SK-N-SH (cell line): ENCODE data around the gene IL3. TPM values are rescaled to one million over a fixed set of nuclear protein-coding genes. Genes with fewer than 3 reads are reported as not detected.
"Not testable (repeated sequence)": the region's sequence is repeated elsewhere in the genome, so short reads cannot be mapped to it uniquely, and the experiment has no call there.

Source experiments
- CTCF ChIA-PET: fragments of 300-600, 350-600 bp; formaldehyde crosslinking; extraction: SDS; loops from one replicate; lab custom pipeline; 2021; lab: Yijun Ruan, JAX
- POLR2A ChIA-PET: fragments of 350-600 bp; sonication (Branson Sonifier 250); formaldehyde crosslinking; extraction: SDS; loops from one replicate; lab custom pipeline; 2020; ENCODE audit warnings: antibody characterized with exemption, inconsistent platforms; lab: Yijun Ruan, JAX
- DNase-seq: peaks from one replicate; pipeline ENCODE4 v3.0.0; 2012
- H2AFZ ChIP-seq: fragments of 200-600 bp; sonication (generic); 2 replicates; pipeline ENCODE4 v1.8.1; 2016; ENCODE audit warnings: antibody characterized with exemption, mild to moderate bottlenecking, low read depth
- H3F3A ChIP-seq: fragments of 200-600 bp; sonication (generic); replicated peaks from 2 replicates; pipeline ENCODE3; 2016; ENCODE audit warnings: antibody characterized with exemption, mild to moderate bottlenecking; ENCODE audit not compliant: insufficient read depth
- H3K27ac ChIP-seq, 2 experiments: fragments of 200-500 bp in 1 of 2; fragments of 200-600 bp in 1 of 2; sonication (Bioruptor generic) in 1 of 2; sonication (generic), shearing (Covaris generic) in 1 of 2; 2 replicates each; pipeline versions ENCODE4 v1.5.1 to v1.6.1; 2014 to 2016; ENCODE audit warnings: low read depth in 2 of 2, inconsistent platforms in 1 of 2, low read length in 1 of 2, mild to moderate bottlenecking in 1 of 2, mixed read lengths in 1 of 2
- H3K27me3 ChIP-seq: fragments of 200-600 bp; sonication (generic), shearing (Covaris generic); 2 replicates; pipeline ENCODE4 v1.6.1; 2016; ENCODE audit warnings: mixed run types; ENCODE audit not compliant: insufficient read depth
- H3K36me3 ChIP-seq, 2 experiments: fragments of 200-500 bp in 1 of 2; fragments of 200-600 bp in 1 of 2; sonication (Bioruptor generic) in 1 of 2; sonication (generic) in 1 of 2; replicated peaks in 1 of 2; 2 replicates each; pipeline versions ENCODE3 to v1.5.1; 2014 to 2016; ENCODE audit warnings: low read length in 1 of 2, mild to moderate bottlenecking in 1 of 2; ENCODE audit not compliant: insufficient read depth in 2 of 2, control insufficient read depth in 1 of 2
- H3K4me1 ChIP-seq, 2 experiments: fragments of 200-500 bp in 1 of 2; fragments of 200-600 bp in 1 of 2; sonication (Bioruptor generic) in 1 of 2; sonication (generic), shearing (Covaris generic) in 1 of 2; 2 replicates each; pipeline versions ENCODE4 v1.5.1 to v1.6.1; 2014 to 2016; ENCODE audit warnings: low read depth in 1 of 2, low read length in 1 of 2, mixed run types in 1 of 2; ENCODE audit not compliant: insufficient read depth in 2 of 2, control insufficient read depth in 1 of 2
- H3K4me2 ChIP-seq: fragments of 200-600 bp; sonication (generic), shearing (Covaris generic); 2 replicates; pipeline ENCODE4 v1.6.1; 2017; ENCODE audit warnings: mixed run types
- H3K4me3 ChIP-seq, 2 experiments: fragments of 200-500 bp in 1 of 2; fragments of 200-600 bp in 1 of 2; sonication (Bioruptor generic) in 1 of 2; sonication (generic), shearing (Covaris generic) in 1 of 2; 2 replicates each; pipeline versions ENCODE4 v1.5.1 to v1.8.1; 2014 to 2016; ENCODE audit warnings: low read depth in 2 of 2, inconsistent platforms in 1 of 2, low read length in 1 of 2, mild to moderate bottlenecking in 1 of 2, mixed read lengths in 1 of 2, moderate library complexity in 1 of 2
- H3K79me2 ChIP-seq: fragments of 200-600 bp; sonication (generic); 2 replicates; pipeline ENCODE4 v1.8.1; 2017; ENCODE audit warnings: mild to moderate bottlenecking; ENCODE audit not compliant: insufficient read depth
- H3K9ac ChIP-seq: fragments of 200-600 bp; sonication (generic); 2 replicates; pipeline ENCODE4 v1.6.1; 2017; ENCODE audit warnings: mixed run types
- H3K9me2 ChIP-seq: fragments of 200-600 bp; sonication (generic); 2 replicates; pipeline ENCODE4 v1.6.1; 2017; ENCODE audit warnings: mixed run types
- H3K9me3 ChIP-seq: fragments of 200-600 bp; sonication (generic); 2 replicates; pipeline ENCODE4 v1.6.1; 2017; ENCODE audit warnings: mixed run types, mild to moderate bottlenecking, moderate library complexity
- H4K20me1 ChIP-seq: fragments of 200-600 bp; sonication (generic); 2 replicates; pipeline ENCODE4 v1.6.1; 2017; ENCODE audit warnings: mild to moderate bottlenecking, mixed run types; ENCODE audit not compliant: insufficient read depth
- CHD2 ChIP-seq: fragments of 150-350 bp; IDR thresholded peaks from 2 replicates; pipeline ENCODE4 v1.6.1; 2018; ENCODE audit warnings: low read length; ENCODE audit not compliant: partially characterized antibody
- FOSL2 ChIP-seq: IDR thresholded peaks from 2 replicates; pipeline ENCODE4 v1.4.0; 2012; ENCODE audit warnings: low read depth, mild to moderate bottlenecking, moderate library complexity, borderline replicate concordance
- FOXJ3 ChIP-seq: sonication (generic); formaldehyde crosslinking; IDR thresholded peaks from 2 replicates; pipeline ENCODE4 v1.5.1; 2020; ENCODE audit warnings: mild to moderate bottlenecking, missing genetic modification reagents
- GATA2 ChIP-seq: sonication (generic); formaldehyde crosslinking; IDR thresholded peaks from 2 replicates; pipeline ENCODE4 v1.5.0; 2020; ENCODE audit warnings: mild to moderate bottlenecking, missing genetic modification reagents
- JUND ChIP-seq: IDR thresholded peaks from 2 replicates; pipeline ENCODE4 v1.4.0; 2012
- MXI1 ChIP-seq: IDR thresholded peaks from 2 replicates; pipeline ENCODE4 v1.6.1; 2012; ENCODE audit warnings: mild to moderate bottlenecking, low read depth, low read length, improper control_type of control experiment
- NFIC ChIP-seq: IDR thresholded peaks from 2 replicates; pipeline ENCODE4 v1.4.0; 2012; ENCODE audit warnings: borderline replicate concordance
- POLR2AphosphoS5 ChIP-seq: IDR thresholded peaks from 2 replicates; pipeline ENCODE4 v1.6.1; 2012; ENCODE audit warnings: low read depth, low read length
- RAD21 ChIP-seq: IDR thresholded peaks from 2 replicates; pipeline ENCODE4 v1.6.1; 2012; ENCODE audit warnings: mild to moderate bottlenecking, low read length
- TCF12 ChIP-seq: IDR thresholded peaks from 2 replicates; pipeline ENCODE4 v1.4.0; 2012
- TEAD4 ChIP-seq: IDR thresholded peaks from 2 replicates; pipeline ENCODE4 v1.4.0; 2012; ENCODE audit warnings: mild to moderate bottlenecking, borderline replicate concordance; ENCODE audit not compliant: insufficient read depth
- USF2 ChIP-seq: fragments of 150-350 bp; IDR thresholded peaks from 2 replicates; pipeline ENCODE4 v1.6.1; 2017; ENCODE audit warnings: antibody characterized with exemption, low read length, low read depth, borderline replicate concordance
- WGBS: methylation state at CpG from one replicate; pipeline ENCODE4 v1.1.6; 2017; ENCODE audit warnings: low lambda C conversion rate; 5-methylcytosine and 5-hydroxymethylcytosine counted together
- polyA plus RNA-seq, 3 experiments: library from polyadenylated mRNA; depleted of rRNA; stranded (reverse); fragments of >200 nt; gene quantifications; 2 replicates each; pipeline ENCODE4 v1.2.3, GENCODE V29; 2012
- TF ChIP-seq, protein P1 (sequence below): fragments of 200-600 bp; sonication (generic); IDR thresholded peaks from 2 replicates; pipeline ENCODE4 v1.6.1; 2017; ENCODE audit warnings: antibody characterized with exemption, mild to moderate bottlenecking, moderate library complexity
- TF ChIP-seq, protein P2 (sequence below): fragments of 150-350 bp; IDR thresholded peaks from 2 replicates; pipeline ENCODE4 v1.6.1; 2016; ENCODE audit warnings: mild to moderate bottlenecking, low read depth, low read length

The IL3 gene
- polyA plus RNA-seq, 1 of the 3 experiments (the other 2 are of a cell fraction), result not detected

GRCh38 chr5:132105688-132106087 lies 45.2 kb downstream of the IL3 start:
- H3K9ac ChIP-seq, result no peak overlapping the region
- CTCF ChIA-PET, result interaction anchor here (0.5 to 0.9 kb wide), 2 partner anchors 41 to 180 kb away, joined by 3 to 4 read pairs; no protein-coding TSS in a partner anchor
- H4K20me1 ChIP-seq, result no peaks in the 10 kb centered on the region
- no peaks in the 10 kb centered on the region for H3K27me3 ChIP-seq
- no peaks in the 10 kb centered on the region for H3K9me3 ChIP-seq
- no peak overlapping the region for H2AFZ ChIP-seq
- no peak overlapping the region for H3K4me2 ChIP-seq
- H3K79me2 ChIP-seq, result no peaks in the 10 kb centered on the region
- TF ChIP-seq POLR2AphosphoS5 (no peak), NFIC (peak; percentile 11; the same call in 1 of the 2 replicates), GATA2 (CRISPR knock-in tag) (peak; percentile 18; the same call in 1 of the 2 replicates), CHD2 (peak; percentile 6), JUND (no peak), TEAD4 (no peak), USF2 (no peak), FOXJ3 (CRISPR knock-in tag) (no peak), MXI1 (no peak), FOSL2 (no peak), TCF12 (peak; percentile 21; the same call in 1 of the 2 replicates), RAD21 (no peak)
- TF ChIP-seq, protein P1, sequence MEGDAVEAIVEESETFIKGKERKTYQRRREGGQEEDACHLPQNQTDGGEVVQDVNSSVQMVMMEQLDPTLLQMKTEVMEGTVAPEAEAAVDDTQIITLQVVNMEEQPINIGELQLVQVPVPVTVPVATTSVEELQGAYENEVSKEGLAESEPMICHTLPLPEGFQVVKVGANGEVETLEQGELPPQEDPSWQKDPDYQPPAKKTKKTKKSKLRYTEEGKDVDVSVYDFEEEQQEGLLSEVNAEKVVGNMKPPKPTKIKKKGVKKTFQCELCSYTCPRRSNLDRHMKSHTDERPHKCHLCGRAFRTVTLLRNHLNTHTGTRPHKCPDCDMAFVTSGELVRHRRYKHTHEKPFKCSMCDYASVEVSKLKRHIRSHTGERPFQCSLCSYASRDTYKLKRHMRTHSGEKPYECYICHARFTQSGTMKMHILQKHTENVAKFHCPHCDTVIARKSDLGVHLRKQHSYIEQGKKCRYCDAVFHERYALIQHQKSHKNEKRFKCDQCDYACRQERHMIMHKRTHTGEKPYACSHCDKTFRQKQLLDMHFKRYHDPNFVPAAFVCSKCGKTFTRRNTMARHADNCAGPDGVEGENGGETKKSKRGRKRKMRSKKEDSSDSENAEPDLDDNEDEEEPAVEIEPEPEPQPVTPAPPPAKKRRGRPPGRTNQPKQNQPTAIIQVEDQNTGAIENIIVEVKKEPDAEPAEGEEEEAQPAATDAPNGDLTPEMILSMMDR, result no peak
- TF ChIP-seq, protein P2, sequence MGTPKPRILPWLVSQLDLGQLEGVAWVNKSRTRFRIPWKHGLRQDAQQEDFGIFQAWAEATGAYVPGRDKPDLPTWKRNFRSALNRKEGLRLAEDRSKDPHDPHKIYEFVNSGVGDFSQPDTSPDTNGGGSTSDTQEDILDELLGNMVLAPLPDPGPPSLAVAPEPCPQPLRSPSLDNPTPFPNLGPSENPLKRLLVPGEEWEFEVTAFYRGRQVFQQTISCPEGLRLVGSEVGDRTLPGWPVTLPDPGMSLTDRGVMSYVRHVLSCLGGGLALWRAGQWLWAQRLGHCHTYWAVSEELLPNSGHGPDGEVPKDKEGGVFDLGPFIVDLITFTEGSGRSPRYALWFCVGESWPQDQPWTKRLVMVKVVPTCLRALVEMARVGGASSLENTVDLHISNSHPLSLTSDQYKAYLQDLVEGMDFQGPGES, result no peak
- peak overlapping the region in 1 of 2 experiments; percentile 51; a peak in 2 of 4 replicates for H3K27ac ChIP-seq
- POLR2A ChIA-PET, result no interaction called here
- no peaks in the 10 kb centered on the region for H3K36me3 ChIP-seq
- H3K4me1 ChIP-seq, result peaks cover 18 to 30% of the 10 kb centered on the region in 2 experiments
- 72% methylated on average over 3 of the region's 3 CpGs for WGBS
- no peak overlapping the region for H3K4me3 ChIP-seq
- DNase-seq, result peak; percentile 56
- no peaks in the 10 kb centered on the region for H3K9me2 ChIP-seq
- peaks cover 8% of the 10 kb centered on the region for H3F3A ChIP-seq

GRCh38 chr5:132108495-132108894 lies 48.0 kb downstream of the IL3 start:
- H3K79me2 ChIP-seq, H3K9ac ChIP-seq, H3K4me2 ChIP-seq, CTCF ChIA-PET, H2AFZ ChIP-seq, H4K20me1 ChIP-seq, H3K4me3 ChIP-seq, H3K27me3 ChIP-seq, H3F3A ChIP-seq, DNase-seq, H3K36me3 ChIP-seq, POLR2A ChIA-PET, H3K27ac ChIP-seq, H3K9me2 ChIP-seq, H3K9me3 ChIP-seq: not testable (repeated sequence)
- peaks cover 11 to 24% of the 10 kb centered on the region in 2 experiments for H3K4me1 ChIP-seq
- WGBS, result 100% methylated on average over 1 of the region's 1 CpG

DNA sequence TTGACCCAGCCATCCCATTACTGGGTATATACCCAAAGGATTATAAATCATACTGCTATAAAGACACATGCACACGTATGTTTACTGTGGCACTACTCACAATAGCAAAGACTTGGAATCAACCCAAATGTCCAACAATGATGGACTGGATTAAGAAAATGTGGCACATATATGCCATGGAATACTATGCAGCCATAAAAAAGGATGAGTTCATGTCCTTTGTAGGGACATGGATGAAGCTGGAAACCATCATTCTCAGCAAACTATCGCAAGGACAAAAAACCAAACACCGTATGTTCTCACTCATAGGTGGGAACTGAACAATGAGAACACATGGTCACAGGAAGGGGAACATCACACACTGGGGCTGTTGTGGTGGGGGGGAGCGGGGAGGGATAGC lies 48.5 kb downstream of the IL3 start:
- H3K36me3 ChIP-seq, H3K4me2 ChIP-seq, H3K27ac ChIP-seq, H4K20me1 ChIP-seq, H2AFZ ChIP-seq, H3F3A ChIP-seq, H3K9me3 ChIP-seq, POLR2A ChIA-PET, DNase-seq, H3K79me2 ChIP-seq, CTCF ChIA-PET, H3K9ac ChIP-seq, H3K9me2 ChIP-seq, H3K4me3 ChIP-seq, H3K27me3 ChIP-seq: not testable (repeated sequence)
- peaks cover 9 to 19% of the 10 kb centered on the region in 2 experiments for H3K4me1 ChIP-seq
- 78% methylated on average over 4 of the region's 4 CpGs for WGBS
